ENCODE measurements around the gene ZP1. TPM values are rescaled to one million over a fixed set of nuclear protein-coding genes. Genes with fewer than 3 reads are reported as not detected.

Gene ZP1
- total RNA-seq, 1 experiment from 2014 or later, result not detected

- intact Hi-C loops (cut with micrococcal nuclease; ENCODE audit: unreplicated experiment), result no loop called here
Measured at GRCh38 chr11:60910281-60910687, 42.9 kb downstream of the ZP1 start.

GRCh38 chr11:60910711-60911380 is 43.5 kb downstream of the ZP1 start:
- no peaks in the 10 kb centered on the region for H3K9me3 ChIP-seq
- BruUV-seq (replicated peaks), result no TSS peak
- Mint-ChIP-seq H3K27ac (ENCODE audit: unreplicated experiment) (no peak overlapping the region), H3K4me1 (ENCODE audit: low read depth, unreplicated experiment) (peaks cover 7% of the 10 kb centered on the region), H3K4me3 (ENCODE audit: unreplicated experiment) (no peak overlapping the region), H3K9me3 (ENCODE audit: unreplicated experiment) (no peaks in the 10 kb centered on the region), H3K27me3 (ENCODE audit: insufficient read depth, unreplicated experiment) (peaks cover 3% of the 10 kb centered on the region), H3K36me3 (ENCODE audit: insufficient read depth, unreplicated experiment) (peaks cover 15% of the 10 kb centered on the region)
- H3K36me3 ChIP-seq (ENCODE audit: control insufficient read depth, insufficient read depth, low read length), result no peaks in the 10 kb centered on the region
- intact Hi-C loops (cut with micrococcal nuclease; ENCODE audit: unreplicated experiment), result no loop called here
- no peak overlapping the region for H3K4me3 ChIP-seq (ENCODE audit: low read depth, low read length)
- H3K4me1 ChIP-seq, result peaks cover 11% of the 10 kb centered on the region
- H3K27me3 ChIP-seq (replicated peaks; ENCODE audit: control insufficient read depth, insufficient read depth, low read length), result no peaks in the 10 kb centered on the region
- peak in 1 of 2 experiments; percentile 3 for TF ChIP-seq CTCF (IDR thresholded peaks at IDR 0.05; ENCODE audit: insufficient read depth in 1 of 2, low read depth in 1 of 2, low read length in 1 of 2, severe bottlenecking in 1 of 2, unreplicated experiment in 1 of 2)
- ChIA-PET CTCF (no interaction called here), POLR2A (no interaction called here)
- no peak for DNase-seq

More at GRCh38 chr11:60910281-60910687, 42.9 kb downstream of the ZP1 start:
- H3K27ac Mint-ChIP-seq (ENCODE audit: unreplicated experiment), result no peak overlapping the region
- Histone ChIP-seq H3K36me3 (ENCODE audit: control insufficient read depth, insufficient read depth, low read length) (no peaks in the 10 kb centered on the region), H3K4me3 (ENCODE audit: low read depth, low read length) (no peak overlapping the region), H3K4me1 (peaks cover 6% of the 10 kb centered on the region), H3K9me3 (no peaks in the 10 kb centered on the region), H3K27me3 (replicated peaks; ENCODE audit: control insufficient read depth, insufficient read depth, low read length) (no peaks in the 10 kb centered on the region)
- no peaks in the 10 kb centered on the region for H3K9me3 Mint-ChIP-seq (ENCODE audit: unreplicated experiment)
- peaks cover 3% of the 10 kb centered on the region for H3K27me3 Mint-ChIP-seq (ENCODE audit: insufficient read depth, unreplicated experiment)
- no peak for DNase-seq
- no peak for TF ChIP-seq CTCF (IDR thresholded peaks at IDR 0.05; ENCODE audit: insufficient read depth in 1 of 2, low read depth in 1 of 2, low read length in 1 of 2, severe bottlenecking in 1 of 2, unreplicated experiment in 1 of 2)
- POLR2A ChIA-PET, result no interaction called here
- CTCF ChIA-PET, result no interaction called here
- BruUV-seq (replicated peaks), result no TSS peak
- peaks cover 20% of the 10 kb centered on the region for H3K36me3 Mint-ChIP-seq (ENCODE audit: insufficient read depth, unreplicated experiment)
- peaks cover 1% of the 10 kb centered on the region for H3K4me1 Mint-ChIP-seq (ENCODE audit: low read depth, unreplicated experiment)
- no peak overlapping the region for H3K4me3 Mint-ChIP-seq (ENCODE audit: unreplicated experiment)

GRCh38 chr11:60912223-60912850 is 45.0 kb downstream of the ZP1 start:
- ChIA-PET POLR2A (interaction anchor here (0.5 kb wide), 1 partner anchor 249 kb away, joined by 3 read pairs; no protein-coding TSS in a partner anchor), CTCF (no interaction called here)
- Histone ChIP-seq H3K27me3 (replicated peaks; ENCODE audit: control insufficient read depth, insufficient read depth, low read length) (no peaks in the 10 kb centered on the region), H3K4me1 (peaks cover 13% of the 10 kb centered on the region), H3K4me3 (ENCODE audit: low read depth, low read length) (no peak overlapping the region), H3K36me3 (ENCODE audit: control insufficient read depth, insufficient read depth, low read length) (no peaks in the 10 kb centered on the region), H3K9me3 (no peaks in the 10 kb centered on the region)
- intact Hi-C loops (cut with micrococcal nuclease; ENCODE audit: unreplicated experiment), result no loop called here
- peak in 1 of 2 experiments; percentile 22 for DNase-seq
- Mint-ChIP-seq H3K4me1 (ENCODE audit: low read depth, unreplicated experiment) (peaks cover 7% of the 10 kb centered on the region), H3K27ac (ENCODE audit: unreplicated experiment) (no peak overlapping the region), H3K36me3 (ENCODE audit: insufficient read depth, unreplicated experiment) (peaks cover 7% of the 10 kb centered on the region), H3K27me3 (ENCODE audit: insufficient read depth, unreplicated experiment) (peaks cover 3% of the 10 kb centered on the region), H3K9me3 (ENCODE audit: unreplicated experiment) (no peaks in the 10 kb centered on the region), H3K4me3 (ENCODE audit: unreplicated experiment) (no peak overlapping the region)
- BruUV-seq (replicated peaks), result no TSS peak
- TF ChIP-seq CTCF (IDR thresholded peaks at IDR 0.05; ENCODE audit: insufficient read depth in 1 of 2, low read depth in 1 of 2, low read length in 1 of 2, severe bottlenecking in 1 of 2, unreplicated experiment in 1 of 2), result no peak
